HG03342 (cell line): ENCODE data around the gene ATRN.
"Not testable (repeated sequence)": the region's sequence is repeated elsewhere in the genome, so short reads cannot be mapped to it uniquely, and the experiment has no call there.

Experiments
- ATAC-seq: cut with Tn5 transposase; IDR thresholded peaks from one replicate; pipeline ENCODE4 v1.9.1; 2021; ENCODE audit warnings: mild to moderate bottlenecking, moderate library complexity; ENCODE audit not compliant: unreplicated experiment

The ATRN gene

GRCh38 chr20:3465301-3465700 is 5.5 kb upstream of the ATRN start:
- no peak for ATAC-seq

GRCh38 chr20:3470208-3470626 is 601 bp upstream of the ATRN start:
- no peak for ATAC-seq

GRCh38 chr20:3471397-3472021 is 691 bp downstream of the ATRN start:
- peak; percentile 14 for ATAC-seq

DNA sequence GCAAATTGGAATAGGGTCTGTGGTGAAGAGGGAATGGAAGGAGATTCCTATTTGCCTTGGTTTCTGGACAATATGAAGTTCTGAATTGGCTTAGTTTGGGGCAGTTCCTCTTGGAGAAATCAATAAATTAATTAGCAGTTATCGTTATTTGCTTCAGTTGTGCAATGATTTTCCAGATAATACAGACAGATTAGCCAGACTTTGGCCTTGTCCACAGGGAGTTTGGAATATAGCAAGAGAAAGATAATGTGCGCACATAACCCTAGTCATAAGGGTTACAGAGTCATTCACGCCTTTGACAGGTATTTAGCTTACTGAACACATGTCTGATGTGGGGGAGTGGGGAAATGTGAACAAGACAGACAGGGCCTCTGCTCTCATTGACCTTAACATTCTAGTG is 1.3 kb downstream of the ATRN start:
- ATAC-seq, result no peak

DNA sequence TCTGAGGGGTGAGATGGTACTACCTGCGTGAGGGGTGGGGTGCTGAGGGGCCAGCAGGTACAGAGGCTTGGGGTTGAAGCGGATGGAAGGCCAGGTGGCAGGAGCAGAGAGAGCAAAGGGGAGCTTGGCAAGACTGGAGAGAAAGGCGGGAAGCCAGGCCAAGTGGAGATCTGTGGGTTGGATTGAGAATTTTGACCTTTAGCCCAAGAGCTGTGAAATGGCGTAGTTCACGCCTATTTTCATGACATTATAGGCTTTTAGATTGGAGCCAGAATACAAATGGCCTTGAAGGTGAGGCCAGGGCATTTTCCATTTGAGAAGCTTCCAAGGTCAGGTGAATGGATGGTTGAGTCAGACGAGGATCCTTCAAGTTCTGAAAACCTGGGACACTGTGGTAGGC is 2.5 kb downstream of the ATRN start:
- no peak for ATAC-seq

DNA sequence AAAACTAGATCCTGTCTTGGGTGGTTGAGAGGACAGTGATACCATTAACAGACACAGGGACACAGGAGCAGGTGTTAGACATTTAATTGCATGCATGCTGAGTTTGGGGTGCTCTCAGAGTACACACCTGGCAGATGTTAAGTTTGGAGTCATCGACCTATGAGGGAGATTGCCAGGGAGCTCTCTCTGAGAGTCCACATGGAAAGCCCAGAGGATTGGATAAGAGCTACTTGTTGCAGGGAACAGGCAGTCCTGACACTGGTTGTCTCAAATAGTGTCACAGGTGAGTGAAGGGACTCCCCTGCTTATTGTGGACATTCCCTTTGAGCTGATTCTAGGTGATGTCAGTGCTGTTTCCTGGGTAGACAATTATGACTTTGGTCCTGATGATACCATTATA is 3.1 kb downstream of the ATRN start:
- no peak for ATAC-seq

DNA sequence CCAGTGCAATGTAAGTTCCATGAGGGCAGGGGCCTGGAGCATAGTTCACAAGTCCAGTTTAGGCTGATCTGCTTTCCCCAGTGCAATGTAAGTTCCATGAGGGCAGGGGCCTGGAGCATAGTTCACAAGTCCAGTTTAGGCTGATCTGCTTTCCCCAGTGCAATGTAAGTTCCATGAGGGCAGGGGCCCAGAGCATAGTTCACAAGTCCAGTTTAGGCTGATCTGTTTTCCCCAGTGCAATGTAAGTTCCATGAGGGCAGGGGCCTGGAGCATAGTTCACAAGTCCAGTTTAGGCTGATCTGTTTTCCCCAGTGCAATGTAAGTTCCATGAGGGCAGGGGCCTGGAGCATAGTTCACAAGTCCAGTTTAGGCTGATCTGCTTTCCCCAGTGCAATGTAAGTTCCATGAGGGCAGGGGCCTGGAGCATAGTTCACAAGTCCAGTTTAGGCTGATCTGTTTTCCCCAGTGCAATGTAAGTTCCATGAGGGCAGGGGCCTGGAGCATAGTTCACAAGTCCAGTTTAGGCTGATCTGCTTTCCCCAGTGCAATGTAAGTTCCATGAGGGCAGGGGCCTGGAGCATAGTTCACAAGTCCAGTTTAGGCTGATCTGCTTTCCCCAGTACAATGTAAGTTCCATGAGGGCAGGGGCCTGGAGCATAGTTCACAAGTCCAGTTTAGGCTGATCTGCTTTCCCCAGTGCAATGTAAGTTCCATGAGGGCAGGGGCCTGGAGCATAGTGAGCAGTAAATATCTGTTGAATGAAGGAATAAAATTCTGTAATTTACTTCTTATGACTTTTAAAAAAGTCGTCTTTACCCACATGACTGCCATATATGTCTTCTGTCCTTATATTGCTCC is 6.4 kb downstream of the ATRN start:
- ATAC-seq, result not testable (repeated sequence)

- no peak for ATAC-seq
Measured at GRCh38 chr20:3477861-3478544, 7.2 kb downstream of the ATRN start.

DNA sequence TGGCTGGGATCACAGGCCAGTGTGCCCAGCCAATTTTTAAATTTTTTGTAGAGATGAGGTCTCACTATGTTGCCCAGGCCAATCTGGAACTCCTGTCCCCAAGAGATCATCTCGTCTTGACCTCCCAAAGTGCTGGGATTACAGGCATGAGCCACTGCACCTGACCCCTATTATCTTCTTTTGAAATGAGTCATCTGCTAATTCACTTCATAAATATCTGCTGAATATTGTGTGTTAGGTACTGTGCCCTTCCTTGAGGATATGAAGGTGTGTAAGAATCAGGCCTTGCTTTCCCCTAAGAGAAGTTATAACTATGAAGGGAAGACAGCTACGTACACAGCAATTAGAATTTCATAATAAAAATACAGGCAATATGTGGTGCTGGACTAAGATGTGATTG is 8.2 kb downstream of the ATRN start:
- no peak for ATAC-seq

GRCh38 chr20:3479759-3480615 is 9.2 kb downstream of the ATRN start:
- no peak for ATAC-seq

GRCh38 chr20:3483309-3483708 is 12.5 kb downstream of the ATRN start:
- no peak for ATAC-seq

- ATAC-seq, result no peak
Measured at GRCh38 chr20:3483784-3484183, 13.0 kb downstream of the ATRN start.

GRCh38 chr20:3485913-3486312 is 15.1 kb downstream of the ATRN start:
- ATAC-seq, result no peak

DNA sequence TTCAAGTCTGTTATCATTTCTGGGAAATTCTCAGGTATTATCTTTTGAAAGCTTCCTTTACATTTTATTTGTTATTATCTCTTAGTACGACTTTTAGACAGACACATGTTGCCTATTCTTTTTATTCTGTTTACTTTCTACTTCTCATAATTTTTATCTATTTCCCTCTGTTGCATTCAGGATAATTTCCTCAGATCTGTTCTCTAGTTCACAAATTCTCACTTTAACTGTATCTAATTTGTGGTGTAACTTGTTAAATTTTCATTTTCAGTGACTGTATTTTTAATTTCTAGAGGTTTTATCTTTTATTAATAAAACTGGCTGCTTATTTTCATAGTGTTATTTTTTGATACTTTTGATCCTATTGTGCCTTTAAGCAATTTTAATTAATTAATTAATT is 16.0 kb downstream of the ATRN start:
- ATAC-seq, result no peak

DNA sequence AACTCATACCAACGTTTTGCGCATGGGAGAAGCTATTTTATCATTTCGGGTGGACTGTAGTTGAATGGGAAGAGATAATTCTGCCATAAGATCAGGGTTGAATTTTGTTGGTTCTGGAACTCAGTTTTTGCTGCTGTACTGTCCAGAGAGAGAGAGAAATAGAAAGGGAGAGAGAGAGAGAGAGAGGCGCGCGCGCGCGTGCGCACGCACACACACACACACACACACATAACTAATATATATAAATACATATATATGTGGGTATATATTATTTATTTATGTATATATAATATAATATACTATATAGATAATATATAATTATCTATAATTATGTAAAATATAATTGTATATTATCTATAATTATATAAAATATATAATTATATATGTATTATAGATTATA is 21.9 kb downstream of the ATRN start:
- no peak for ATAC-seq

DNA sequence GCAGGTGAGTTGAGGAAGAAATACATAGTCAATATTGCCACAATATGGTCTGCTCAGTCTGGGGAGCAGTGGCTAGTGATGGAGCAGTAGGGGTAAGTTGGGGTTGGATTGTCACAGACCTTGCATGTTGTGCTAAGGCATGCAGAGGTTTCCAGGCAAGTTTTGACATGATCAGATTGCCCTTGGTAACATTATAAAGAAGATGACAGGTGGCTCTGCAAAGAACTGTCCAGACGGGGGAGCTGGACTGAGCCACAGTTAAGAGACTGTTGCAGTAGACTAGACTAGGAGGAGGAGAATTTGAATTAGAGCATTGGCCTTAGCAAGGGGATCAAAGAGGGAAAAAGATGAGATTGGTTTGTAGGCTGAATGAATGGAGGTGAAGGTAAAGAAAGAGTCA is 23.4 kb downstream of the ATRN start:
- ATAC-seq, result no peak

DNA sequence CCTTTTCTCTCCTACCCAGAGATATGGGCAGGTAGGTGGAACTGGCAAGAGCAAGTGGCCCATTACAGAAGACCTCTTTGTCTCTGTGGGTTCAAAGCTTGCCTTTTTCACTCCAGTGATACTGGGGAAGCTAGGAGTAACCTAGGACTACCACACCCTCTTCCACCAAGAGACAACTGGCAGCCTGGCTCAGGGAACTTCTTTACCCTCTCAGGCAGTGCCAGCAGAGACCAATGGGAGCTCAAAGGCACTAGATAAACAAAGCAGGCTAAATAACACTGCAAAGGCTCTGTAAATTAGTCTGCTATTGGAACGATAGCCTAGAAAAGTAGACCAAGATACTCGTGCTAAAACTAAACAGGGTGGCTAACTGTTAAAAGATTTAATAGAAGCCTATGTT is 32.1 kb downstream of the ATRN start:
- ATAC-seq, result no peak

- ATAC-seq, result no peak
Measured at GRCh38 chr20:3505148-3505547, 34.3 kb downstream of the ATRN start.

DNA sequence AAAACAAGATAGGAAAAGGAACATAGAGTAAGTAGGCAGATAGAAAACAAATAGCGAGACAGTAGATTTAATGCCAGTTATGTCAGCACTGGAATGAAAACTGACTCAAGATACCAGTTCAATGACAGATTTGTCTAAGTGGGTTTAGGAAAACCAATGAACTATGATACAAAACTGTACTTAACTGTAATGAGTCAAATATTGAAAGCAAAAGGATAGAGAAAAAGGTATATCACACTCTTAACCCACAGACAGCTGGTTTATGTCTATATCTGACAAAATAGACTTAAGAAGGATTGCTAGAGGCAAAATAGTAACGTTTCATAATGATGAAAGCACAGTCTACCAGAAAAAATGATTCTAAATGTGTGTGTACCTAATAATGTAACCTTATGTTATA is 38.2 kb downstream of the ATRN start:
- no peak for ATAC-seq

- no peak for ATAC-seq
Measured at GRCh38 chr20:3510110-3510509, 39.3 kb downstream of the ATRN start.

DNA sequence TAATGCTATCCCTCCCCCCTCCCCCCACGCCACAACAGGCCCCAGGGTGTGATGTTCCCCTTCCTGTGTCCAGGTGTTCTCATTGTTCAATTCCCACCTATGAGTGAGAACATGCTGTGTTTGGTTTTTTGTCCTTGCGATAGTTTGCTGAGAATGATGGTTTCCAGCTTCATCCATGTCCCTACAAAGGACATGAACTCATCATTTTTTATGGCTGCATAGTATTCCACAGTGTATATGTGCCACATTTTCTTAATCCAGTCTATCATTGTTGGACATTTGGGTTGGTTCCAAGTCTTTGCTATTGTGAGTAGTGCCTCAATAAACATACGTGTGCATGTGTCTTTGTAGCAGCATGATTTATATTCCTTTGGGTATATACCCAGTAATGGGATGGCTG is 41.4 kb downstream of the ATRN start:
- ATAC-seq, result not testable (repeated sequence)
